NOMO-1 treated with dmso at 0.1 percent for 144 hours (cell line): ENCODE data around the gene COL19A1.
"Not testable (repeated sequence)": the region's sequence is repeated elsewhere in the genome, so short reads cannot be mapped to it uniquely, and the experiment has no call there.

Experiments used
- DNase-seq: peaks from one replicate; lab custom pipeline; 2025; ENCODE audit not compliant: unreplicated experiment; lab: John Stamatoyannopoulos, UW

COL19A1 gene

DNA sequence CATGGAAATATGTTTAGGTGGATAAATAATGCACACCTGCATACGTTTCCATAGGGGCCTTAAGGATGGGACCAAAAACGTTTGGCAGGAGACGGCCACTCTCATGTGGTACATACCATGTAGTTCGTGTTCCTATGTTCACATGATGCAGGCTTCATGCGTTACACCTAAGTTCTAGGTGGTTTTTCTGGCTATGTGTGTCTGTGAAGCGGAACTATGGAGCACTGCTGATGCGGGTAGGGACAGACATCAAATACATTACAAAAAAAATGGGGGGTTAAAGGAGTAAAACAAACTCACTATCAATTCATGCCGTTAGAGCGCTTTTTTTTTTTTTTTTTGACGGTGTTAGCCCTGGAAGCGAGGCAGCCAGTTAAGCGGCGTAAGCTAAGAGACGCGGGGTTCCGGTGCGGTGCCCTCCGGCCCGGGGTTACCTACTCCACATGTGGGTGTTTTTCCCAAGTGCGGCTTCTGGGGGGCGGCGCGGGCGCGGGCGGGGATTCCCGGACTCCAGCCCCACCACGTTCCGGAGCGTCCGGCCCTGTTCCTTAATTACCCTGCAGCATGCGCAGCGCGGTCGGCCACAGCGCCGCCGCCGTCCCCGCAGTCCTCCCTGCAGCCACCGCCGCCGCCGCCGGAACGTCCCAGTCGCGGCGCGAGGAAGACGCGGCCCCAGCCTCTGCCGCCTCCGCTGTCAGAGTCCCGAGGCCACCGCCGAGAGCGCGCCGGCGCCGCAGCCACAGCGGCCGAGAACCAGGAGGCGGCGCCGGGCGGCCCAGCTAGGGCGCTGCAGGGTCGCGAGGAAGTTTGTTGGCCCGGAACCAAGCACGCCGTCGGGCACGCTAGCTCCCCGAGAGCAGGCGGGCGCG is 648 bp downstream of the COL19A1 start:
- peak; percentile 20 for DNase-seq

DNA sequence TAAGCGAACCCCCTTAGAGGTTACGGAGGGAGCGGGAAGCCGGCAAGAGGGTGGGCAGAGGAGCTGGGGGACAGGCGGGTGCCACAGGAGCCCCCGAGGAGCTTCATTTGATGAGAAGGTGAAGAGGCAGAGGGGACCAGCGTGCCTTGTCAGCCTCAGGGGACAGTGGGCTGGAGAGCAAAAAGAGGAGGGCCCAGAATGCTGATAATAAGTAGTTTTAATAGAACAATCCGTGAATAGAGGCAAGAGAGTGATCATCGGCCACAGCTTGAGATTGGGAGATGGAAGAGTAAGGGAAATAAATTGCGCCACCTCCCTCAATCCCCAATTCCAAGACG is 1.3 kb downstream of the COL19A1 start:
- DNase-seq: no peak

DNA sequence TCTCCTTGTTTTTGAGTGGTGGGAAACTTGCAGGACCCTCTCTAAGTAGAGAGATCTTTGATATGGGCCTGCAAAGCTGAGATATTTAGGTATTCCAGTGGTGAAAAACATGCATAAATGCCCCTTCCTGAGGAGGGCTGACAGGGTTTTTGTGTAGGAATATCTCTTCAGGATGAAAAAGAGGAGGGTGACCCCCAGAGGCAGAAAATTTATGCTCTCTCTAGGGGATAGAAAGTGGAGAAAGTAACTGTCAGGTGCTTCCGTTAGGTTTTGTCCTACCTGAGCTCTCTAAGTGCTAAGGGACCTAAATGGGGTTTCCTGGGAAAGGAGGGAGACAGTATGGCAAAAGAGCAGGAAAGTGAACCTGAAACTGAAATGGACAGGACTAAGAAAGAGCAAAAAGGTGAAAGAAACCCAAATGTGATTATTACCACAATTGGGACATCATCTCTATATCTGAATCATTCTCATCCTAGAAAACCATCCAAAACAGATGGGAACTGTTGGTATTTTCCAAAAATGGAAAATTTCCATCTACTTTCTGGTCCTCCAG is 2.0 kb downstream of the COL19A1 start:
- no peak for DNase-seq

DNA sequence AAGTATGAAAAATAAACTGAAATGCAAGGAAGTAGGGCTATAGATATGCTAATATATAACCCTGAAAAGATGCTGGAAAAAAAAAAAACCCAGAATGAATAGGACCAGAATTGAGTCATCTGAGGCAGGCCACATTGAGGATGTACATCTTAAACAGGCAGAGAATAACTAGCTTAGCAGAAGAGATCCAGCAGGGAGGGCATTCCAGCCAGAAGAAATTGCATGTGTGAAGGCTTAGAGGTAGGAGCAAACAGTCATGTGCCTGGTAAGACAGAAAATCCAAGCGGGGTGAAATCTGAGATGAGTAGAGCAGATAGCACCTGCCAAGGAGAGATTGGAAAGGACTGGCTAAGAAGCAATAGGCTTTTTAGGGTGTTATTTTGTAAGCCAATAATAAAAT is 2.6 kb downstream of the COL19A1 start:
- no peak for DNase-seq

DNA sequence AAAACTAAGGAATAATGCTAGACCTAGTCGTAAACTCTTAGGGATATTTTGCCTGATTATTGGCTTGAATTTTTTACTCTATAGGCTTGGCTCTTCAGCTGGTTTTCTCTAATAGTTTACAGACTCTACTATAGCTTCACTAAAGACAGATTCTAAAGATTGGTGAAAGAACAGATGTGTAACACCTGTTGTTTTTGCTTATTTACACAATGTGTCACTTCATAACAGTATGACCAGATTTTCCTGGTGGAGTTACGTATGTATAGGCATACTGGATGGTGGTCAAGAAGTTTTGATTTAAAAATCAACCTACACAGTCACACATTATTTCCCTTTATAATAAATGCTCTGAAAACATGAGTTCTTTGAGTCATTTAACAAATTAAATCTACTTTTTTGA is 4.8 kb downstream of the COL19A1 start:
- no peak for DNase-seq

DNA sequence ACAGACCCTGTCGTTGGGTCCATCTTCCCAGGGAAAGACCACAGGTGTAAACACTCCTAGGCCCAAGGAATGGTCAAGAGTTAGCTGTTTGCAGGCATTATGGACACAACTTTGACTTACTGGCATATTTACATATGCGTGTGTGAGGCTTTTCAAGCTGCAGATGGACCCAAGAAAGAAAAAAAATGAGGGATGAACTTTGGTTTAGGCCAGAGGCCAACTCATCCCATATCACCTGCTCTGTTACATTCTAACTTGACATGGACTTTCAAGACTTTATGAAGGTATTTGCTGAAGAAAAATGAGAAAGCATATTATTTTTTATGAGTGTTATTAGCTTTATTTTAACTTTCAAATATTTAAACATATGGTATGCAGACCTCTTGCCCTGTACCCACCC is 6.9 kb downstream of the COL19A1 start:
- DNase-seq: no peak

DNA sequence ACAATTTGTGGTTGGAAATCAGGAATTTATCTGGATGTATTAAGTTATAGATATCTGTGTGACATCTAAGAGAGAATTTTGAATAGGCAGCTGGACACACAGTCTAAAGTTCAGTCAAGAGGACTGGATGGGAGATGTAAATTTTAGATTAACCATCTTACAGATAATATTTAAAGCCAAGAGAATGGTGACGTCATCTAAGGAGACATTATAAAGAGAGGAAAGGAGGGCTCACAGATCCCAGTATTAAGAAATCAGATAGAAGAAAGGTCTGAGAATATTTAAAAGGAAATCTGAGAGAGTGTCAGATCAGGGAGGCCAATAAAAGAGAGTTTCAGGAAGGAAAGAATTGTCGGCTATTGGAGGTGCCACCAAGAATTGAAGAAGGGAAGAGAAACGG is 9.4 kb downstream of the COL19A1 start:
- no peak for DNase-seq

DNA sequence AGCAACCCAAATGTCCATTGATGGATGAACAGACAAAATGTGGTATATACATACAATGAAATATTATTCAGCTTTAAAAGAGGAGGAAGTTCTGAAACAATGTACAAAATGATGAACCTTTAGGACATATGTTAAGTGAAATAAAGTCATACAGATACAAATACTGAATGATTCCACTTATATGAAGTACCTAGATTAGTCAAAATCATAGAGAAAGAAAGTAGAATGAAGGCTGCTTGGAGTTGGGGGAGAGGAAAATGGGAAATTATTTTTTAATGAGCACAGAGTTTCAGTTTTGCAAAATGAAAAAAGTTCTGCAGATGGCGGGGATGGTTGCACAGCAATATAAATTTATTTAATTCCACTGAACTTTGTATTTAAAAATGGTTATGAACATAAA is 12.4 kb downstream of the COL19A1 start:
- no peak for DNase-seq

DNA sequence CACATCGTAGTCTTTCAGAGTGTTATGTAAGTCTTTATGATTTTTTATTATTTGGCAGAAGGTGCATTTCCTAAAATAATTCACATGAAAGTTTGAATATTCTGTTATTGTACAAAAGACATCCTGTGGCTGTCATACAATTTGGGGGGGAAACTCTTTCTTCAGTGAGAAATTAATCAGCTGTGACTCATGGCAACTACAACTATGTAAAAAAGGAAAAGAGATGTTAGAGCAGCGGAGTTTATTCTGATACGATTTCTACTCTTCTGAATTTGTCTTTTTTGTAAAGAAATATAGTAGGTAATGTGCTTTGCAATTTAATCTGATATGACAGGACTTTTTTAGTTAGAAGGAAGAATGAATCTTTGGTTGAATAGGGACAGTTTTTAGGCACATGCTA is 14.2 kb downstream of the COL19A1 start:
- no peak for DNase-seq

DNA sequence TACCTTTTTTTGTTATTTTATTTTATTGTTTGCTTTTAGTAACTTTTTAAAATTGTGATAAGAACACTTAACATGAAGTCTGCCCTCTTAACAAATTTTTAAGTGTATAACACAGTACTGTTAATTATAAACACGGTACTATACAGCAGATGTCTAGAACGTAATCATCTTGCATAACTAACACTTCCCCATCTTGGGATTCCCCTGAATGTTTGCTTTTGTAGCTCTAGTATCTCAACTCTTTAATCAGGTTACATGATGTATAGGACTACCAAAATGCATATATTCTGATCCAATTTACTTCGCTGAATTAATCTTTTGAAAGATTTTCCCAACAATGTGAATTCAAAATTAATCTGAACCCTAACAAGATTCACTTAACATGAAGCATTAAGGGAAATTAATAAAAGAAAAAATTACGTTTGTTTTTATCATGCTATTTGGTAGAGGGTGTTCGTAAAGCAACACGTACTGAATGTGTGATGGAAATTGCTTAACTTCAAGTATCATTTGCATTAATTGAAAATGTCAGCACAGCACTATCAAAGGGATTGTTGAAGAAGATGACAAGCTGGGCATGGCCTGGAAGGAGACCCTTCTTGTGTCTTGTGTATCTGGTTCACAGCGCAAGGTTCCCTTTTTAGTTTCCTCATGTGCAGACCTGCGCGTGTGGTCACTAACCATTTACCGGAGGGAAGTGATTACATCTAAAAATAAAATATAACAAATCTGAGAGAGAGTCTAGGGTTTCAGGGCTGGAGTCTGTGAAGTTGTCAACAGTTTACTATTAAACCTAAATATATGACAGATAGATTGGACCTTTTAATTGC is 15.2 kb downstream of the COL19A1 start:
- DNase-seq: peak; percentile 80

DNA sequence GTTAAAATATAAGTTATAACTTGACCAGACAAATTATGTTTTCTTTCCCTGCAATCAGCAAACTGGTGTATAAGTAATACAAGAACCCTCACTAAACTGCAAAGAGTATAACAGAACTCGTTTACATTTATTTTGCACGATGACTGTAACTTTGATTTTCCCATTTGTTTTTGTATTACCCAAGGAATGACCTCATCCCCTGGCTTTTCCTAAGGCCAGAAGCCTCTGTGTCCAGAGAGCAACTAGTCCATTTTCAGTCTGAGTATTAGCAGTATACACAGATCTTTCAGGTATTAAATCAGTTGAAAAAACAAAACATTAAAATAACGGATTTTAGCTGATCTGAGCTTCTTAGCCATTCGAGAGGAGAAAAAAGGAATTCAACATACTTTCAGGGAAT is 17.2 kb downstream of the COL19A1 start:
- no peak for DNase-seq

DNA sequence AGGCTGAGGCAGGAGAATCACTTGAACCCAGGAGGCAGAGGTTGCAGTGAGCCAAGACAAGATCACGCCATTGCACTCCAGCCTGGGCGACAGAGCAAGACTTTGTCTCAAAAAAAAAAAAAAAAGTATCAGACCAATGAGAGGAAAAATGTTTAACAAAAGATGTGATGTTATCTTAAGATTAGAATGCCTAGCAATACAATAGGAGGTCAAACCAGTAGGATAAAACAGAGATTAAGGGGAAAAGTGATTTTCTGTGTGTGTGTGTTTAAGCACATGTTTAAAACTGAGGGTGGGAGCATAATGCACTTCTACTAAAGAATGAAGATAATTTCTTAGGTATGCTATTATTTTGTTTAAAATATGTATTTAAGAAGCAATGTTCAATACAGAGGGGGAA is 17.9 kb downstream of the COL19A1 start:
- DNase-seq: no peak

DNA sequence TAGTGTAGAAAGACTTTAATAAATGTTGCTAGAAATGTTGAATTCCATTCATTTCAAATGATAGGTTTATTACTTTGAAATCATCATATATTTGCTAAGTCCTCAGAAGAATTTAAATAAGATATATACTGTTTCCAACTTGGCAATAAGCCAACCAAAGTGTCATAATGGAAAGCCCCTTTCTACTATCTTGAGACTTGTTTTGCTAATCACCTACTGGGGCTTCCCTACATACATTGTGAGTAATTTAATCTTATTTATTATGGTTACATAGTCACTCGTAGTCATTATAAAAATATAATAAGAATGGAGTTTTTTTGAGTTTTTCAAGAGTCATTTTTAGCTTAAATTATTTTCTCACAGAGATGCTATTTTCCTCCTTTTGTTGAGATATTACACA is 20.7 kb downstream of the COL19A1 start:
- no peak for DNase-seq

DNA sequence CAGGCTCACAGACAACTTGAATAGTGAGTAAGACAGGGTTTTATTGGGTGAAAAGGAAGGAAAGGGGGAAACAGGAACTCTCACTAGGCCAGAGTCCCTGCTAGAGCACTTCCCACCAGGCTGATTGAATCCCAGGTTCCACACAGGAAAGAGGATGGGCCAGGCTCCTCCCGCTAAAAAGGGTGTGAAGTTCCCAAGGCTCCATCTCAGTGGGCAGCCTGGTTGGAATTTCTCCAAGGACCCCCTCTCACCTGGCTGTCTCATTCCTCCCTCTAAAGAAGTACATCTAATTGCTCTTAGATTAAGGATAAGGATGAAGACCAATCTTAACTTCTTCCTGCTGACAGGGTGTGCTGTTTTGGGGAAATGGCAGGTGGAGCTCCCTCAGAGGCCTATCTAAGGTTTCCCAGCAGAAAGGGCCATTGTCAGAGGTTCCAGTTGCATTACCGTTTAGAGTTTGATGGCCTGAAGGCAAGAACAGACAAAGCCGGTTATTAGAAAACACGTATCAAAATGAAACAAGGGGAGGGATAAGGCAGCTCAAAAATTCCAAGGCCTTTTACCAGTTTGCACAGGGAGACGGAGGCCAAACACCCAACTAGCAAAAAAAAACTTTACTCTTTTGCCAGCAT is 21.5 kb downstream of the COL19A1 start:
- DNase-seq: no peak

DNA sequence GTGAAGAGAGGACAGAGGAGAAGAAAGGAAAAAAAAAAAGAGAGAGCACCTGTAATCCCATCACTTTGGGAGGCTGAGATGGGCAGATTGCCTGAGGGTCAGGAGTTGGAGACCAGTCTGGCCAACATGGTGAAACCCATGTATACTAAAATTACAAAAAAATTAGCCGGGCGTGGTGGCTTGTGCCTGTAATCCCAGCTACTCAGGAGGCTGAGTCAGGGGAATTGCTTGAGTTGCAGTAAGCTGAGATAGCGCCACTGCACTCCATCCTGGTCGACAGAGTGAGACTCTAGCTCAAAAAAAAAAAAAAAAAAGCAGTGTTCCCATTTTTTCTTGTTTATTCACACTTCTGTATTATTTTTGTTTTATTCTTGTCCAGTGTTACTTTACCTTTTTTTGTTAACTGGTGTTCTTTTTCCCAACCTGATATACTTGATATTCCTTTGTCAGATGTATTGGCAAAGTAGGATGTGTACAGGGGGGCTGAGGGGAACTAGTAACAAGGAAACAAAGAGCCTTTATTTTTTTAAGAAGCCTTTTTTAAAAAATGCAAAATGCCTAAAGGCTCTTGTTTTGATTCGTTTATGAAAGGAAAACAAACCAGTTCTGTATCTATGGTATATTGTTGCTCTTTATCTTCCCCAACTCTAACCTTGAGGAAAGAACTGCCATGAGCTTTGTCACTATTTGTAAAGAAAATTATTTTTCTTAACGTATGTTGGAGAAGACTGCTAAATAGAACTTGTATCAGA is 22.3 kb downstream of the COL19A1 start:
- DNase-seq: no peak

DNA sequence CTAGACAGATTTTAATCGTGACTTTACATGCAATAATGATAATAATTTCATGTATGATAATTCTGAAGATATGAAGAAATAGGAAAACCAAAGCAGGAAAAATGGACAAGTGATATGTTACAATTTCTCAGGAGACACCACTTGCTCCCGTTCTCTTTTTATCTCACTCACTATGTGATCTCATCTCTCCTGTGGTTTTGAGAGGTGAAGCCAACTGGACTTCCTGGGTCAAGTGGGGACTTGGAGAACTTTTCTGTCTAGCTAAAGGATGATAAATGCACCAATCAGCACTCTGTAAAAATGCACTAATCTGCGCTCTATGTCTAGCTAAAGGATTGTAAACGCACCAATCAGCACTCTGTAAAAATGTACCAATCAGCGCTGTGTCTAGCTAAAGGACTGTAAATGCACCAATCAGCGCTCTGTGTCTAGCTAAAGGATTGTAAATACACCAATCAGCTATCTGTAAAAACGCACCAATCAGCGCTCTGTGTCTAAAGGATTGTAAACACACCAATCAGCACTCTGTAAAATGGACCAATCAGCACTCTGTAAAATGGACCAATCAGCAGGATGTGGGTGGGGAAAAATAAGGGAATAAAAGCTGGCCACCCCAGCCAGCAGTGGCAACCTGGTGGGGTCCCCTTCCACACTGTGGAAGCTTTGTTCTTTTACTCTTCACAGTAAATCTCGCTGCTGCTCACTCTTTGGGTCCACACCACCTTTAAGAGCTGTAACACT is 23.0 kb downstream of the COL19A1 start:
- not testable (repeated sequence) for DNase-seq

DNA sequence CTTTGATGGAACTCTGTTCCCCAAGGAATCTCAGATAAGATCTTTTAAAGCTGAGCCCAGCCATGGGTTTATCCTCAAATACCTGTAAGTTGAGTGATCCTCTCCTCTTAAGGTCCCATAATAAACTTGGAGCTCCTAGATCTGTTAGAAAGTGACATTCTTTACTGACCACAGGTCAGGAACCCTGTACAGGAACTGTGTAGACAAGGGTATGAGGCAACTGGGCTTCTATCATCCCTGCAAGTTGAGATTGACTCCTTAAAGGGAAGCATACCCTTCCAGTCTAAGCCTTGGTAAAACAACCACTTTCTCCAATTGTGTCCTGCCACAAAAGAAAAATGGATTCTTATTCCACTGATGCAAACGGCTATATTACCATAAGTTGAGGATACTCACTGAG is 26.2 kb downstream of the COL19A1 start:
- DNase-seq: not testable (repeated sequence)

DNA sequence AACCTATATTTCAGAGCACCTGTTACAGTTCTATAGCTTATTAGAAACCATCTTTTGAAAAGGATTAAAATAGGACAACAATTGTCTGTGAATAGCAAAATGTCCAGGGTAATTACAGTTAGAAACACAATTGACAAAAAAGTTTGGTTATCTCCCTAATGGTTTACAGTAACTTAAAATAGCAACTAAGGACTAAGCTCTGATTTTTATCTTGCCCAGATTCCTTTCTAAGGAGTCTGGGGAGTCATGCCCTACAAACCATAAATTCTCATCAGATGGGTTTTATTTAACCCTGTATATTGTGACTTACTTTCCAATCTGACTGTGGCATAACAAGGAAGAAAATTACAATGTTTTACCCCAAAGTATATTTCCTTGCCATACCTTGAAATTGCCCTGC is 26.9 kb downstream of the COL19A1 start:
- not testable (repeated sequence) for DNase-seq

DNA sequence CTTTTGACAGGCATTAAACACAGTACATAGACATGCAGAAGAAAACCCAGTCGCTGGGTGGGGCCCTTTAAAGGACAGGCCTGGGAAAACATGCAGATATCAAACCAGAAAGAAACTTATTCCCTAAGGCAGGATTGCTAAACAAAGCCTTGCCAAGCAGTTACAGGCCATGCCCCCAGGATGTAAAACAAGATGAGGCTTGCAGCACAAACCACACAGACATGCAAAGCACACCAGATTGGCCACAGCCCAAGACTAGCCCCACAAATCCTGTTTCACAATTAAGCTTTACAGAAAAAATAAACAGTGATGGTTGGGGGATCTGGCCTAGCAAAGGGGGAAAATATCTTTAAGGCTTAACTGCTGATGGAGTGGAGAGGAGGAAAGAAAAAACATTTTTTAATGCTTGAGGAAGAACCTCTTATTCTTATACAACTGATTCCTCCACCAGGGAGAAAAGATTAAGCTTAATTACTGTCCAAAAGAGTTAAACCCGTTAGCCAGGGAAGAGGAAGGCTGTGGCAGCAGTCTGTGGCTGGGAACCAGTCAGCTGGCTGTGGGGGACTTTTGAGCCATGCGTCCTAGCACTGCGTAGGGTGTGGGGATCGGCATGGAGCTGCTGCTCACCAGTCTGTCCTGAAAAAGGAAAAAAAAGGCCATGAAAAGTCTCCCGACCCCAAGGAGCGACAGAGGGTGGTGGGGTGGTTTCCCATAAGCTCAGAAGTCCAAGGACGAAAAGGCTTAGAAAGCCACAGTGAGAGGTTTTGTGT is 28.4 kb downstream of the COL19A1 start:
- peak; percentile 9 for DNase-seq
